T-cell (primary cell): Measurements from ENCODE around the gene TMEM128. TPM values are rescaled to one million over a fixed set of nuclear protein-coding genes. Genes with fewer than 3 reads are reported as not detected.
"Not testable (repeated sequence)": the region's sequence is repeated elsewhere in the genome, so short reads cannot be mapped to it uniquely, and the experiment has no call there.

Experiments used
- ATAC-seq, 4 experiments: fragments of 200-7000 bp in 3 of 4; fragments of 150-1000 bp in 1 of 4; cut with Tn5 transposase; replicated peaks in 1 of 4; 1 replicate in 3 of 4; 2 replicates in 1 of 4; pipeline ENCODE4 v1.10.0; 2021; ENCODE audit warnings: moderate library complexity in 3 of 4, mild to moderate bottlenecking in 2 of 4, moderate number of reproducible peaks in 1 of 4
- CTCF ChIA-PET, 2 donors: fragments of 300-600 bp; sonication (Branson Sonifier 250); formaldehyde crosslinking; loops; one replicate each; lab custom pipeline; 2022; ENCODE audit warnings: antibody characterized with exemption in 2 of 2; lab: Charles Lee
- POLR2A ChIA-PET, 2 donors: fragments of 300-600 bp; sonication (Branson Sonifier 250); formaldehyde crosslinking; loops; one replicate each; lab custom pipeline; 2022; ENCODE audit warnings: antibody characterized with exemption in 2 of 2; lab: Charles Lee
- DNase-seq, 35 experiments: peaks; one replicate each; pipeline versions ENCODE4 v3.0.0 to v3.0.0-alpha.2; 2013 to 2023
- H3K27ac ChIP-seq: one replicate; pipeline ENCODE4 v1.5.1; 2013; ENCODE audit warnings: low read length
- H3K27me3 ChIP-seq, 2 experiments: replicated peaks in 1 of 2; 1 replicate in 1 of 2; 2 replicates in 1 of 2; pipeline versions ENCODE4 v1.6.1 to v1.7.0; 2013; ENCODE audit warnings: low read length in 1 of 2, mixed read lengths in 1 of 2; ENCODE audit not compliant: control insufficient read depth in 2 of 2, insufficient read depth in 2 of 2; ENCODE audit errors: extremely low read depth in 1 of 2
- H3K36me3 ChIP-seq, 2 donors: 1 replicate in 1 of 2; 2 replicates in 1 of 2; pipeline versions ENCODE4 v1.6.1 to v1.7.0; 2013; ENCODE audit warnings: low read length in 1 of 2; ENCODE audit not compliant: control insufficient read depth in 2 of 2, insufficient read depth in 1 of 2; ENCODE audit errors: extremely low read depth in 1 of 2
- H3K4me1 ChIP-seq, 2 experiments: 1 replicate in 1 of 2; 2 replicates in 1 of 2; pipeline versions ENCODE4 v1.6.1 to v1.7.0; 2013; ENCODE audit warnings: low read length in 2 of 2, mixed read lengths in 1 of 2; ENCODE audit not compliant: insufficient read depth in 2 of 2, control insufficient read depth in 1 of 2; ENCODE audit errors: extremely low read depth in 1 of 2
- H3K4me3 ChIP-seq, 2 donors: 1 replicate in 1 of 2; 2 replicates in 1 of 2; pipeline versions ENCODE4 v1.5.1 to v1.7.0; 2013; ENCODE audit warnings: mild to moderate bottlenecking in 2 of 2, low read length in 1 of 2, moderate library complexity in 1 of 2; ENCODE audit not compliant: control insufficient read depth in 1 of 2; ENCODE audit errors: extremely low read depth in 1 of 2
- H3K9me3 ChIP-seq: 2 replicates; pipeline ENCODE4 v1.7.0; 2013
- H3K27ac Mint-ChIP-seq, 2 donors: one replicate each; pipeline ENCODE4 v1.8.0; 2020 to 2021; ENCODE audit warnings: mild to moderate bottlenecking in 2 of 2, mixed read lengths in 2 of 2
- H3K27me3 Mint-ChIP-seq, 2 donors: one replicate each; pipeline ENCODE4 v1.8.0; 2021 to 2022; ENCODE audit warnings: mixed read lengths in 2 of 2
- H3K36me3 Mint-ChIP-seq: one replicate; pipeline ENCODE4 v1.8.0; 2021; ENCODE audit warnings: mixed read lengths
- H3K4me1 Mint-ChIP-seq, 3 donors: one replicate each; pipeline ENCODE4 v1.8.0; 2020 to 2022; ENCODE audit warnings: mixed read lengths in 3 of 3, mild to moderate bottlenecking in 1 of 3
- H3K4me3 Mint-ChIP-seq, 3 donors: one replicate each; pipeline ENCODE4 v1.8.0; 2020 to 2022; ENCODE audit warnings: mild to moderate bottlenecking in 3 of 3, mixed read lengths in 3 of 3, moderate library complexity in 3 of 3
- H3K9me3 Mint-ChIP-seq, 3 donors: one replicate each; pipeline ENCODE4 v1.8.0; 2020 to 2022; ENCODE audit warnings: mixed read lengths in 3 of 3
- WGBS: methylation state at CpG from one replicate; pipeline ENCODE4 v1.1.5; 2013; ENCODE audit warnings: missing lambda C conversion rate; ENCODE audit not compliant: insufficient coverage; 5-methylcytosine and 5-hydroxymethylcytosine counted together
- total RNA-seq, 35 experiments: library from RNA in 6 of 35; stranded (reverse) in 6 of 35; fragments of 120-200 nt in 1 of 35; gene quantifications; one replicate each; pipeline versions ENCODE4 v1.2.1 to v1.2.4 and lab custom pipeline; 2013 to 2026

Gene TMEM128
- total RNA-seq, 5 donors from 2014 or later (not counting 1 experiment from before 2014, with no cell fraction given), result 9.9 to 22.8 (median 16.7) TPM

DNA sequence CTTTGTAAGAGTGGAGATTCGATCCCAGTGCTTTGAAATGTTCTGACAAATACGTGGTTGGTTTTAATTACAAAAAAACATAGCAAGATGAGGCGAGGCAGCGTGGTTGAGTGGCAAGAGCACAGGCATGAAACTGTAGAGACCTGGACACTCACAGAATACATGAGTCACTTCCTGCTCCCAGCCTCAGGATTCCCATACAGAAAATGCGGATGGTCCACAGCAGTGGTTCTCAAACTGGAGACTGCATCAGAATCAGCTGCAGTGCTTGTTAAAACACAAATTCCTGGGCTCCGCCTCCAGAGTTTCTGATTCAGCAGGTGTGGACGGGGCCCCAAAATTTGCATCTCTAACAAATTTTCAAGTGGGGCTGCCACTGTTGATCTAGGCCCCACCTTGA lies 31.4 kb downstream of the TMEM128 start:
- H3K36me3 ChIP-seq, result no peaks in the 10 kb centered on the region
- no peak overlapping the region for H3K27ac ChIP-seq
- H3K4me1 ChIP-seq, result no peaks in the 10 kb centered on the region
- H3K9me3 ChIP-seq, result no peaks in the 10 kb centered on the region
- H3K9me3 Mint-ChIP-seq, result no peaks in the 10 kb centered on the region
- CTCF ChIA-PET, result no interaction called here
- H3K4me3 ChIP-seq, result no peak overlapping the region
- no peaks in the 10 kb centered on the region for H3K4me1 Mint-ChIP-seq
- DNase-seq, result no peak
- no peak for ATAC-seq
- POLR2A ChIA-PET, result no interaction called here
- no peak overlapping the region for H3K27ac Mint-ChIP-seq
- H3K36me3 Mint-ChIP-seq, result no peaks in the 10 kb centered on the region
- 63% methylated on average over 7 of the region's 7 CpGs for WGBS
- peaks cover 0 to 7% of the 10 kb centered on the region in 2 experiments for H3K27me3 ChIP-seq
- H3K27me3 Mint-ChIP-seq, result peaks cover 11 to 26% of the 10 kb centered on the region in 2 donors
- no peak overlapping the region for H3K4me3 Mint-ChIP-seq

DNA sequence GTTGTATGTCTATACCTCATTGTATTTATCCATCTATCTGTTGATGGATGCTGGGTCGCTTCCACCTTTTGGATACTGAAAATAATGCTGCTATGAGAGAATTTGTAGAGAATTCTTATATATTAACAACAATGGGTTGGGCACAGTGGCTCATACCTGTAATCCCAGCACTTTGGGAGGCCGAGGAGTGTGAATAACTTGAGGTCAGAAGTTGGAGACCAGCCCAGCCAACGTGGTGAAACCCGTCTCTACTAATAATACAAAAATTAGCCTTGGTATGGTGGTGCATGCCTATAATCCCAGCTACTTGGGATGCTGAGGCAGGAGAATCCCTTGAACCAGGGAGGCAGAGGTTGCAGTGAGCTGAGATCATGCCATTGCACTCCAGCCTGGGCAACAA lies 34.3 kb downstream of the TMEM128 start:
- H3K36me3 ChIP-seq, ATAC-seq, H3K4me3 Mint-ChIP-seq, H3K4me1 Mint-ChIP-seq, H3K9me3 ChIP-seq, H3K36me3 Mint-ChIP-seq, CTCF ChIA-PET, H3K4me3 ChIP-seq, H3K9me3 Mint-ChIP-seq, H3K27ac ChIP-seq, POLR2A ChIA-PET, H3K27ac Mint-ChIP-seq, H3K4me1 ChIP-seq, DNase-seq: not testable (repeated sequence)
- no CpG with 5 or more reads among the region's 4 CpGs for WGBS
- peaks cover 0 to 10% of the 10 kb centered on the region in 2 experiments for H3K27me3 ChIP-seq
- peaks cover 26 to 33% of the 10 kb centered on the region in 2 donors for H3K27me3 Mint-ChIP-seq

GRCh38 chr4:4206204-4206603 lies 41.8 kb downstream of the TMEM128 start:
- H3K36me3 Mint-ChIP-seq, result no peaks in the 10 kb centered on the region

GRCh38 chr4:4204401-4204745 lies 43.6 kb downstream of the TMEM128 start:
- Histone ChIP-seq H3K27me3 (peaks cover 6 to 21% of the 10 kb centered on the region in 2 experiments), H3K27ac (no peak overlapping the region), H3K9me3 (no peaks in the 10 kb centered on the region), H3K4me1 (no peaks in the 10 kb centered on the region), H3K4me3 (no peak overlapping the region), H3K36me3 (no peaks in the 10 kb centered on the region)
- WGBS, result 20% methylated on average over 1 of the region's 3 CpGs
- H3K9me3 Mint-ChIP-seq, result peaks cover 0 to 8% (median 3%) of the 10 kb centered on the region in 3 donors
- CTCF ChIA-PET, result no interaction called here
- POLR2A ChIA-PET, result no interaction called here
- DNase-seq (no peak), ATAC-seq (no peak)
- no peaks in the 10 kb centered on the region for H3K36me3 Mint-ChIP-seq
- H3K4me3 Mint-ChIP-seq, result no peak overlapping the region
- peaks cover 24 to 36% of the 10 kb centered on the region in 2 donors for H3K27me3 Mint-ChIP-seq
- no peaks in the 10 kb centered on the region for H3K4me1 Mint-ChIP-seq
- no peak overlapping the region for H3K27ac Mint-ChIP-seq

More at GRCh38 chr4:4206204-4206603, 41.8 kb downstream of the TMEM128 start:
- H3K4me3 ChIP-seq, result no peak overlapping the region
- no peak overlapping the region for H3K27ac ChIP-seq
- ATAC-seq (no peak), DNase-seq (no peak)
- H3K4me3 Mint-ChIP-seq, result no peak overlapping the region
- H3K27me3 Mint-ChIP-seq, result peaks cover 40 to 48% of the 10 kb centered on the region in 2 donors
- ChIA-PET CTCF (no interaction called here), POLR2A (no interaction called here)
- H3K4me1 Mint-ChIP-seq, result no peaks in the 10 kb centered on the region
- H3K9me3 Mint-ChIP-seq, result peaks cover 0 to 8% (median 3%) of the 10 kb centered on the region in 3 donors
- H3K4me1 ChIP-seq, result no peaks in the 10 kb centered on the region
- no peak overlapping the region for H3K27ac Mint-ChIP-seq
- no peaks in the 10 kb centered on the region for H3K9me3 ChIP-seq
- peaks cover 6 to 26% of the 10 kb centered on the region in 2 experiments for H3K27me3 ChIP-seq
- no peaks in the 10 kb centered on the region for H3K36me3 ChIP-seq

- no peak overlapping the region for H3K4me3 ChIP-seq
- WGBS, result 82% methylated on average over 8 of the region's 10 CpGs
- no peaks in the 10 kb centered on the region for H3K9me3 ChIP-seq
- no peak overlapping the region for H3K27ac ChIP-seq
- POLR2A ChIA-PET, result no interaction called here
- H3K4me1 Mint-ChIP-seq, result no peaks in the 10 kb centered on the region
- no peaks in the 10 kb centered on the region for H3K4me1 ChIP-seq
- no peaks in the 10 kb centered on the region for H3K36me3 Mint-ChIP-seq
- ATAC-seq (no peak), DNase-seq (no peak)
- CTCF ChIA-PET, result no interaction called here
- H3K4me3 Mint-ChIP-seq, result no peak overlapping the region
- H3K27ac Mint-ChIP-seq, result no peak overlapping the region
- peaks cover 0 to 8% (median 3%) of the 10 kb centered on the region in 3 donors for H3K9me3 Mint-ChIP-seq
- peaks cover 6 to 23% of the 10 kb centered on the region in 2 experiments for H3K27me3 ChIP-seq
- peaks cover 22 to 36% of the 10 kb centered on the region in 2 donors for H3K27me3 Mint-ChIP-seq
- H3K36me3 ChIP-seq, result no peaks in the 10 kb centered on the region
Observed at GRCh38 chr4:4203688-4204400, 44.2 kb downstream of the TMEM128 start.

DNA sequence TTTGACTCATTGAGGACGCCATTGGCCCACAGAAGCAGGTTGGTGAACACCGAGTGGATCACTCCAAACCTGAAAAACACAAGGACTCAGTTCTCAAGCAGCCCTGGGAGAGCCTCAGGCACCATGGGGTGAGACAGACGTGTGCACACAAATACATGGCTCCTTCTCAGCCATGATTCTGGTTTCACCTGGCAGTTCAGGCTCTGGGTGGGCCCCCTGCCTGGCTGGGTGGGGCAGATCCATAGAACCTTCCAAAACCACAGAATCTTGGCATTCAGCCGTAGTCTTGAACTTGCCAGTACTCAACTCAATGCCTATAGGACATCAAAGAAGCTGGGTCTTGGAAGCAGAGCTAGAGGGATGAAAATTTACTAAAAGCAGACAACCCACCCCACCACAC lies 45.5 kb downstream of the TMEM128 start:
- H3K4me1 ChIP-seq, result no peaks in the 10 kb centered on the region
- Mint-ChIP-seq H3K4me3 (no peak overlapping the region), H3K36me3 (no peaks in the 10 kb centered on the region), H3K9me3 (peaks cover 0 to 8% (median 3%) of the 10 kb centered on the region in 3 donors), H3K4me1 (no peaks in the 10 kb centered on the region), H3K27me3 (peaks cover 21 to 37% of the 10 kb centered on the region in 2 donors), H3K27ac (no peak overlapping the region)
- CTCF ChIA-PET, result no interaction called here
- H3K9me3 ChIP-seq, result no peaks in the 10 kb centered on the region
- H3K27ac ChIP-seq, result no peak overlapping the region
- ATAC-seq (no peak), DNase-seq (no peak)
- no peaks in the 10 kb centered on the region for H3K36me3 ChIP-seq
- H3K27me3 ChIP-seq, result peaks cover 2 to 28% of the 10 kb centered on the region in 2 experiments
- no peak overlapping the region for H3K4me3 ChIP-seq
- POLR2A ChIA-PET, result no interaction called here
- no CpG with 5 or more reads among the region's 4 CpGs for WGBS
